Gastrocnemius medialis (tissue), 4 donors: ENCODE results near the gene DDX28.

Experiments used
- CTCF ChIP-seq, 5 experiments: fragments of 450-650 bp in 3 of 5; fragments of 200-600 bp in 2 of 5; sonication (generic) in 2 of 5; IDR thresholded peaks in 4 of 5; conservative IDR thresholded peaks in 1 of 5; 1 replicate in 4 of 5; 2 replicates in 1 of 5; pipeline ENCODE4 v1.5.1; 2016 to 2019; ENCODE audit warnings: antibody characterized with exemption in 5 of 5, mild to moderate bottlenecking in 3 of 5, moderate library complexity in 3 of 5
- POLR2A ChIP-seq, 2 donors: fragments of 450-650 bp; IDR thresholded peaks; one replicate each; pipeline ENCODE4 v1.6.1; 2017; ENCODE audit warnings: antibody characterized with exemption in 2 of 2, mild to moderate bottlenecking in 2 of 2, moderate library complexity in 2 of 2

DNA sequence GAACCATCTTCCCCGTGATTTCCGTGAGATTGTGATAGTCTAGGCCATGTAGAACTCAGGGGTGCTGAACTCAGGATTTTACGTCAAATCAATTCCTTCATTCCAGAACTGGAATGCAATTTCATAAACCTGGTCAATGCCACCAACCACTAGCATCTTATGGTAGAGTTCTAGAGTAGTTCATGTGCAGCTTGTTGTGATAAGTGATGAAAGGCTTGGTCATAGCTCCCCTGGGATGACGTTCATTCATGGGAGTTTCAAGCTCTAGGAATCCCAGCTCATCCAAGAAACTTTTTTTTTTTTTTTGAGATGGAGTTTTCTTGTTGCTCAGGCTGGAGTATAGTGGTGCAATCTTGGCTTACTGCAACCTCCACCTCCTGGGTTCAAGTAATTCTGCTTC lies 20.0 kb downstream of the DDX28 start:
- TF ChIP-seq CTCF (IDR thresholded peaks at IDR 0.05 in 4 of 5, conservative IDR thresholded peaks at IDR 0.05 in 1 of 5) (no peak), POLR2A (IDR thresholded peaks at IDR 0.05) (no peak)
